Measurements from ENCODE around the gene GPR39. TPM values are rescaled to one million over a fixed set of nuclear protein-coding genes. Genes with fewer than 3 reads are reported as not detected.

The GPR39 gene
- total RNA-seq, 1 donor from 2014 or later = 0.20 TPM

DNA sequence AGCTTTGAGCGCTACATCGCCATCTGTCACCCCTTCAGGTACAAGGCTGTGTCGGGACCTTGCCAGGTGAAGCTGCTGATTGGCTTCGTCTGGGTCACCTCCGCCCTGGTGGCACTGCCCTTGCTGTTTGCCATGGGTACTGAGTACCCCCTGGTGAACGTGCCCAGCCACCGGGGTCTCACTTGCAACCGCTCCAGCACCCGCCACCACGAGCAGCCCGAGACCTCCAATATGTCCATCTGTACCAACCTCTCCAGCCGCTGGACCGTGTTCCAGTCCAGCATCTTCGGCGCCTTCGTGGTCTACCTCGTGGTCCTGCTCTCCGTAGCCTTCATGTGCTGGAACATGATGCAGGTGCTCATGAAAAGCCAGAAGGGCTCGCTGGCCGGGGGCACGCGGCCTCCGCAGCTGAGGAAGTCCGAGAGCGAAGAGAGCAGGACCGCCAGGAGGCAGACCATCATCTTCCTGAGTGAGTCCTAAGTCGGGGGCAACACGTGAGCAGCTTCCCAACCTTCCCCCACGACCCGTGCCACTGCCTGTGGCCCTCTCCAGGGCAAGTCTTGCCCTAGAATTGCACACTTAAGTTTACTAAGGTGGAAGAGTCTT is 928 bp downstream of the GPR39 start:
- Mint-ChIP-seq H3K4me1 (ENCODE audit: low read depth) (peaks cover 16% of the 10 kb centered on the region), H3K9me3 (ENCODE audit: low read depth) (no peaks in the 10 kb centered on the region), H3K36me3 (ENCODE audit: low read depth) (no peaks in the 10 kb centered on the region), H3K27ac (ENCODE audit: unreplicated experiment) (no peak overlapping the region), H3K4me3 (ENCODE audit: unreplicated experiment) (no peak overlapping the region), H3K27me3 (ENCODE audit: low read depth) (peaks cover 35% of the 10 kb centered on the region)
- no peak for DNase-seq (ENCODE audit: low spot score)
- TF ChIP-seq, protein P1, sequence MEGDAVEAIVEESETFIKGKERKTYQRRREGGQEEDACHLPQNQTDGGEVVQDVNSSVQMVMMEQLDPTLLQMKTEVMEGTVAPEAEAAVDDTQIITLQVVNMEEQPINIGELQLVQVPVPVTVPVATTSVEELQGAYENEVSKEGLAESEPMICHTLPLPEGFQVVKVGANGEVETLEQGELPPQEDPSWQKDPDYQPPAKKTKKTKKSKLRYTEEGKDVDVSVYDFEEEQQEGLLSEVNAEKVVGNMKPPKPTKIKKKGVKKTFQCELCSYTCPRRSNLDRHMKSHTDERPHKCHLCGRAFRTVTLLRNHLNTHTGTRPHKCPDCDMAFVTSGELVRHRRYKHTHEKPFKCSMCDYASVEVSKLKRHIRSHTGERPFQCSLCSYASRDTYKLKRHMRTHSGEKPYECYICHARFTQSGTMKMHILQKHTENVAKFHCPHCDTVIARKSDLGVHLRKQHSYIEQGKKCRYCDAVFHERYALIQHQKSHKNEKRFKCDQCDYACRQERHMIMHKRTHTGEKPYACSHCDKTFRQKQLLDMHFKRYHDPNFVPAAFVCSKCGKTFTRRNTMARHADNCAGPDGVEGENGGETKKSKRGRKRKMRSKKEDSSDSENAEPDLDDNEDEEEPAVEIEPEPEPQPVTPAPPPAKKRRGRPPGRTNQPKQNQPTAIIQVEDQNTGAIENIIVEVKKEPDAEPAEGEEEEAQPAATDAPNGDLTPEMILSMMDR (IDR thresholded peaks at IDR 0.05) = no peak

DNA sequence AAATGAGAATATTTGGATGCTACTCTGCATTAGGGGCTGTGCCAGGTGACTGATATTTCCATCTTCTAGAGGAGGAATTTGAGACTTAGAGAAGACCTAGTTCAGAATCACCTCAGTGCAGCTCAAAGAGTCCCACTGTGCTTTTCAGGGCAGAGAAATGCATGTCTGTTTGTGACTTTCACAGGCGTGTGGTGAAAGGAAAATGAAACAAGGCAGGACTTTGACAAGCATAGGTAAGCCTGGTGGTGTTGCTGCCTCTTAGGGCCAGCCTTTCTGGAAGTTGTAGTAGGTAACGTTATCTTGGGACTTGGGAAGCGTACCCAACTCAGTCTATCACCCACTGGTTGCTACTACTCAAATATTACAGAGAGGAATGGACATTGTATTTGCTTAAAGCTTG is 2.6 kb downstream of the GPR39 start:
- Mint-ChIP-seq H3K27ac (ENCODE audit: unreplicated experiment) (no peak overlapping the region), H3K4me3 (ENCODE audit: unreplicated experiment) (no peak overlapping the region), H3K27me3 (ENCODE audit: low read depth) (peaks cover 31% of the 10 kb centered on the region), H3K4me1 (ENCODE audit: low read depth) (peaks cover 16% of the 10 kb centered on the region), H3K36me3 (ENCODE audit: low read depth) (no peaks in the 10 kb centered on the region), H3K9me3 (ENCODE audit: low read depth) (no peaks in the 10 kb centered on the region)
- no peak for DNase-seq (ENCODE audit: low spot score)
- TF ChIP-seq, protein P1 (IDR thresholded peaks at IDR 0.05) = no peak

DNA sequence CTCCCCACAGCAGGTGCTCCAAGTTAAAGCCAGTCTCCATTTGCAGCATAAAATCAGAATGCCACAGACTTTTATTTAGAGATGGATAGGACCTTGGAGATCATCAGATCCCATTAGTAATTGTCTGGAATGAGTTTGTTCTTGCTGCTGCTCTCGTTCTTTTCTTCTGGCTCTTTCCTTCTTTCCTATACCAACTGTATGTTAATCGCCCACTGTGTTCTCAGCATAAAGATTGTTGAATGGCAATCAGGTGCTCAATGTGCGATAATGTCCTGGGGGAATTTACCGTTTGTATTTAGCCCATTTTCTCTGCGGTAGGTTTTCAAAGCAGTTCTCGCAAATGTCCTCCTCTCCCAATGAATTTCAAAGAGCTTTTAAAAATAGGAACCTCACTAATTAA is 3.3 kb downstream of the GPR39 start:
- Mint-ChIP-seq H3K27me3 (ENCODE audit: low read depth) (peaks cover 31% of the 10 kb centered on the region), H3K27ac (ENCODE audit: unreplicated experiment) (no peak overlapping the region), H3K9me3 (ENCODE audit: low read depth) (no peaks in the 10 kb centered on the region), H3K4me1 (ENCODE audit: low read depth) (peaks cover 18% of the 10 kb centered on the region), H3K36me3 (ENCODE audit: low read depth) (no peaks in the 10 kb centered on the region), H3K4me3 (ENCODE audit: unreplicated experiment) (no peak overlapping the region)
- no peak for DNase-seq (ENCODE audit: low spot score)
- TF ChIP-seq, protein P1 (IDR thresholded peaks at IDR 0.05) = no peak

DNA sequence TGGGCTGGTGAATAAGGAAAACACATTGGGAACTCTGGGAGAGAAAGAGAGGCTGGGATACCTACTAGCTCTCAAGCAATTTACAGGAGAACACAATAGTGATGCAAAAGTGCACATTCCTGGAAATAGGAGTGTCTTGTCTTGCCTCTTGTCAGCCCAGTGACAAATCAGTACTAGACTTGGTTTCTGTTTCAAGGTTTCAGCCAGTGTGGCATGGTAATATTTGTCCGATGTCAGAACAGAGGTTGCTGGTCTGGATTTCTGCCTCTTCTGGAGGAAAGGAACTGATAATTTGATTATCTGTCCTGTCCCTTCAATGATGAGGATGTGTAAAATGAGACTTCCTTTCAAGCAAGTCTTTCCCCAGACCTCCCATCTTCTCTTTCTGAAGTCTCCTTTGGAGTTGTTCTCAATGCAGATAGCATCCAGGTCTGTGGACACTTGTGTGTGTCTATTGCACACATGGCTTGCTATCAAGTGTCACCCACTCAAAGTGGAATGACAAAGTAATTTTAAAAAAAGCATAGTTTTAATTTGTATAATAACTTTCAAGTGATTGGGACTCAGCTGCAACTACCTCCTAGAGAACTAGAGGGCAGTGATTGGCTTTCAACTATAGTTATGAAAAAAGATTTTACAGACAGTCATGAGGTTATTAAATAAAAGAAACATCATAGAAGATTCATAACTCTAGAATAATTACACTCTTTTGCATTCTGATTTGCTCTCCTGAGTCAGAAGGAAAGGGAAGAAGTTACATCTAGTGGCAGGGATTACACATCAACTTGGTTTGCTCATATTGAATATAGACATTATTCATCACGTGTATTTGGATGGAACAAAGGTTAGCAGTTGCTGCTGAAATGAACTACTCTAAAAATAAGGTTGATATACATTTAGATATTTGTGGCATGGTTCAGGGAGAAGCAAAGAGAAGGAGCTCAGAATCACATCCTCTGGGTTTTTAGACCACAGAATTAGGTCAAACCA is 4.5 kb downstream of the GPR39 start:
- Mint-ChIP-seq H3K9me3 (ENCODE audit: low read depth) (no peaks in the 10 kb centered on the region), H3K4me3 (ENCODE audit: unreplicated experiment) (no peak overlapping the region), H3K27me3 (ENCODE audit: low read depth) (peaks cover 33% of the 10 kb centered on the region), H3K4me1 (ENCODE audit: low read depth) (peaks cover 8% of the 10 kb centered on the region), H3K27ac (ENCODE audit: unreplicated experiment) (no peak overlapping the region), H3K36me3 (ENCODE audit: low read depth) (no peaks in the 10 kb centered on the region)
- no peak for DNase-seq (ENCODE audit: low spot score)
- TF ChIP-seq, protein P1 (IDR thresholded peaks at IDR 0.05) = peak; percentile 57

DNA sequence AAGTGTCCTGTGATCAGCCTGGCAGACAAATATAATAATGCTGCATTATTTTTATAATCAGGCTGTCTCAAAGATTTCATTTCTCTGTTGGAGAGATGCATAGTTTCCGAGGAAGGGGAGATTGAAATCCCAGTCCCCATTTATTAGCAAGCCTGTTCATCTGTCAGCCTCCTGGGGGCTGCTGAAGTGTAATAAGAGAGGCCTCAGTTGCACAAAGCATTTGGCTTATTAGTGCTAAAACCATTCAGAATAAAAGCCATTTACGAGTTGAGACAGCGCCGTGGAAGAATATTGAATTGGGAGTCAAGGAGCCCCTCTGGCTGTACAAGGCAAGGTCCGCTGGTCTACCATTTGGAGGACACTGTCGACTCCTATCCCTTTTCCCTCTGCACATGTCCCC is 6.1 kb downstream of the GPR39 start:
- DNase-seq (ENCODE audit: low spot score) = no peak
- H3K27me3 Mint-ChIP-seq (ENCODE audit: low read depth) = peaks cover 31% of the 10 kb centered on the region
- H3K4me3 Mint-ChIP-seq (ENCODE audit: unreplicated experiment) = no peak overlapping the region
- peaks cover 4% of the 10 kb centered on the region for H3K4me1 Mint-ChIP-seq (ENCODE audit: low read depth)
- TF ChIP-seq, protein P1 (IDR thresholded peaks at IDR 0.05) = no peak
- no peaks in the 10 kb centered on the region for H3K9me3 Mint-ChIP-seq (ENCODE audit: low read depth)
- H3K27ac Mint-ChIP-seq (ENCODE audit: unreplicated experiment) = no peak overlapping the region
- no peaks in the 10 kb centered on the region for H3K36me3 Mint-ChIP-seq (ENCODE audit: low read depth)
